Mononuclear cell (primary cell): ENCODE results near the gene PIGL. TPM values are rescaled to one million over a fixed set of nuclear protein-coding genes. Genes with fewer than 3 reads are reported as not detected.
A peak's percentile ranks its signal among the peaks of the same experiment; 100 is the strongest.
"Not testable (repeated sequence)": the region's sequence is repeated elsewhere in the genome, so short reads cannot be mapped to it uniquely, and the experiment has no call there.

ENCODE experiments used
- H3K27me3 ChIP-seq: 2 replicates; pipeline ENCODE4 v1.6.0; 2011; ENCODE audit warnings: low read length, control low read depth; ENCODE audit not compliant: insufficient read depth
- H3K4me1 ChIP-seq: 2 replicates; pipeline ENCODE4 v1.5.1; 2011; ENCODE audit warnings: mild to moderate bottlenecking, low read length, control low read depth; ENCODE audit not compliant: insufficient read depth
- H3K4me3 ChIP-seq: 2 replicates; pipeline ENCODE4 v1.5.1; 2011; ENCODE audit warnings: mild to moderate bottlenecking, low read length, moderate library complexity
- H3K9me3 ChIP-seq: 2 replicates; pipeline ENCODE4 v1.5.1; 2011; ENCODE audit warnings: low read depth, mild to moderate bottlenecking, control low read depth, low read length
- total RNA-seq: library from RNA; depleted of rRNA; stranded (reverse); fragments of >200 nt; gene quantifications from one replicate; pipeline ENCODE4 v1.2.3, GENCODE V29; 2012

The PIGL gene
- 30.0 TPM for total RNA-seq

GRCh38 chr17:16217002-16217635 lies at the start of gene PIGL:
Gene PIGL (plus strand): TSS chr17:16217210. CDS start chr17:16217227, 17 bp downstream.
- H3K4me1 ChIP-seq, result peaks cover 37% of the 10 kb centered on the region
- H3K9me3 ChIP-seq, result no peaks in the 10 kb centered on the region
- H3K27me3 ChIP-seq, result no peaks in the 10 kb centered on the region
- H3K4me3 ChIP-seq, result peak within 1 kb of the TSS; percentile 96

GRCh38 chr17:16171613-16172012 lies 45.4 kb upstream of the PIGL start:
- H3K9me3 ChIP-seq, result no peaks in the 10 kb centered on the region
- no peaks in the 10 kb centered on the region for H3K4me1 ChIP-seq
- H3K4me3 ChIP-seq, result no peak overlapping the region
- no peaks in the 10 kb centered on the region for H3K27me3 ChIP-seq

- Histone ChIP-seq H3K9me3 (no peaks in the 10 kb centered on the region), H3K4me1 (no peaks in the 10 kb centered on the region), H3K4me3 (no peak overlapping the region), H3K27me3 (no peaks in the 10 kb centered on the region)
Observed at GRCh38 chr17:16178836-16179235, 38.2 kb upstream of the PIGL start.

GRCh38 chr17:16181581-16181980 lies 35.4 kb upstream of the PIGL start:
- Histone ChIP-seq H3K27me3 (no peaks in the 10 kb centered on the region), H3K4me1 (no peaks in the 10 kb centered on the region), H3K4me3 (no peak overlapping the region), H3K9me3 (no peaks in the 10 kb centered on the region)

GRCh38 chr17:16187642-16188041 lies 29.4 kb upstream of the PIGL start:
- Histone ChIP-seq H3K4me3 (no peak overlapping the region), H3K27me3 (no peaks in the 10 kb centered on the region), H3K4me1 (no peaks in the 10 kb centered on the region), H3K9me3 (no peaks in the 10 kb centered on the region)

- Histone ChIP-seq H3K27me3 (no peaks in the 10 kb centered on the region), H3K9me3 (no peaks in the 10 kb centered on the region), H3K4me3 (no peak overlapping the region), H3K4me1 (no peaks in the 10 kb centered on the region)
Observed at GRCh38 chr17:16189791-16190348, 27.1 kb upstream of the PIGL start.

- no peak overlapping the region for H3K4me3 ChIP-seq
- no peaks in the 10 kb centered on the region for H3K4me1 ChIP-seq
- H3K27me3 ChIP-seq, result no peaks in the 10 kb centered on the region
- H3K9me3 ChIP-seq, result no peaks in the 10 kb centered on the region
Observed at GRCh38 chr17:16190703-16191360, 26.2 kb upstream of the PIGL start.

- H3K9me3 ChIP-seq, result no peaks in the 10 kb centered on the region
- H3K4me1 ChIP-seq, result no peaks in the 10 kb centered on the region
- H3K27me3 ChIP-seq, result no peaks in the 10 kb centered on the region
- no peak overlapping the region for H3K4me3 ChIP-seq
Observed at GRCh38 chr17:16191604-16192003, 25.4 kb upstream of the PIGL start.

- not testable (repeated sequence) for H3K4me3 ChIP-seq, H3K27me3 ChIP-seq, H3K4me1 ChIP-seq, H3K9me3 ChIP-seq
Observed at GRCh38 chr17:16194307-16194835, 22.6 kb upstream of the PIGL start.

- H3K27me3 ChIP-seq, result no peaks in the 10 kb centered on the region
- H3K4me1 ChIP-seq, result peaks cover 32% of the 10 kb centered on the region
- no peaks in the 10 kb centered on the region for H3K9me3 ChIP-seq
- H3K4me3 ChIP-seq, result no peak overlapping the region
Observed at GRCh38 chr17:16197276-16197675, 19.7 kb upstream of the PIGL start.

- Histone ChIP-seq H3K4me1 (peaks cover 41% of the 10 kb centered on the region), H3K9me3 (no peaks in the 10 kb centered on the region), H3K27me3 (no peaks in the 10 kb centered on the region), H3K4me3 (no peak overlapping the region)
Observed at GRCh38 chr17:16199093-16199492, 17.9 kb upstream of the PIGL start.

GRCh38 chr17:16201693-16202131 lies 15.3 kb upstream of the PIGL start:
- not testable (repeated sequence) for H3K9me3 ChIP-seq, H3K27me3 ChIP-seq, H3K4me3 ChIP-seq
- H3K4me1 ChIP-seq, result peaks cover 48% of the 10 kb centered on the region

- H3K4me3 ChIP-seq, H3K9me3 ChIP-seq, H3K27me3 ChIP-seq: not testable (repeated sequence)
- peaks cover 48% of the 10 kb centered on the region for H3K4me1 ChIP-seq
Observed at GRCh38 chr17:16202554-16203500, 14.2 kb upstream of the PIGL start.

- H3K27me3 ChIP-seq, H3K4me3 ChIP-seq, H3K9me3 ChIP-seq: not testable (repeated sequence)
- H3K4me1 ChIP-seq, result peaks cover 37% of the 10 kb centered on the region
Observed at GRCh38 chr17:16204763-16205162, 12.2 kb upstream of the PIGL start.

- no peak overlapping the region for H3K4me3 ChIP-seq
- no peaks in the 10 kb centered on the region for H3K27me3 ChIP-seq
- peaks cover 30% of the 10 kb centered on the region for H3K4me1 ChIP-seq
- H3K9me3 ChIP-seq, result no peaks in the 10 kb centered on the region
Observed at GRCh38 chr17:16211590-16211989, 5.4 kb upstream of the PIGL start.
